ENCODE results near the gene PDE6H. TPM values are rescaled to one million over a fixed set of nuclear protein-coding genes. Genes with fewer than 3 reads are reported as not detected.

PDE6H gene
- polyA plus RNA-seq, 1 of the 3 experiments (the other 2 are of a cell fraction) = not detected

DNA sequence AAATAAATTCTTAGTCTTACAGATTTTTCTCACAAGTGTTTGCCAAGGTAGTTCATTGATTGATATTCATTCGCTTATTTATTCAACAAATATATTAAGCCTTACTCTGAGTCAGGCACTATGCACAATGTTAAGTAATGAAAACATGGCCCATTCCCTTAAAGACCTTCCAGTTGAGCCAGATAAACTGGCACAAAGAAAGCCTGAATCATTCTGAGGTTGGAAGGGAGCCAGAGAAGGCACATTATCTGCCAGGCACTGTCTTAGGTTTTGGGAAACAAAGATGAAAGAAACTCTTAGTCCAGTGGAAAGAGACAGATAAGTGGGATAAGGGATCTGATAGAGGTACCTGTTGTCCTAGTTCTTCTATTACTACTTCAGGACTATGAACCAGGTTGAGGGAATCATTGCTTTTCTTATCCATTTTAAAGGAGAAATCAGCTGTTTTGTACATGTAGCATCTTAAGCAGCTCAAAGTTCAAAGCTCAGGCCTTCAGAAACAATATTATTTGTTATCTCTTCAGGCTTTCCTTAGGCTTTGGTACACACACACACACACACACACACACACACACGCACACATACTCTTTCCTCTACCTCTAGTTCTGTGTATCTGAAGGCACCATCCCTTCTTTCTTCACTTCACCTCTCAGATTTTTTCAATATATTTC lies 27.0 kb downstream of the PDE6H start (continued):
- TF ChIP-seq, protein P1, sequence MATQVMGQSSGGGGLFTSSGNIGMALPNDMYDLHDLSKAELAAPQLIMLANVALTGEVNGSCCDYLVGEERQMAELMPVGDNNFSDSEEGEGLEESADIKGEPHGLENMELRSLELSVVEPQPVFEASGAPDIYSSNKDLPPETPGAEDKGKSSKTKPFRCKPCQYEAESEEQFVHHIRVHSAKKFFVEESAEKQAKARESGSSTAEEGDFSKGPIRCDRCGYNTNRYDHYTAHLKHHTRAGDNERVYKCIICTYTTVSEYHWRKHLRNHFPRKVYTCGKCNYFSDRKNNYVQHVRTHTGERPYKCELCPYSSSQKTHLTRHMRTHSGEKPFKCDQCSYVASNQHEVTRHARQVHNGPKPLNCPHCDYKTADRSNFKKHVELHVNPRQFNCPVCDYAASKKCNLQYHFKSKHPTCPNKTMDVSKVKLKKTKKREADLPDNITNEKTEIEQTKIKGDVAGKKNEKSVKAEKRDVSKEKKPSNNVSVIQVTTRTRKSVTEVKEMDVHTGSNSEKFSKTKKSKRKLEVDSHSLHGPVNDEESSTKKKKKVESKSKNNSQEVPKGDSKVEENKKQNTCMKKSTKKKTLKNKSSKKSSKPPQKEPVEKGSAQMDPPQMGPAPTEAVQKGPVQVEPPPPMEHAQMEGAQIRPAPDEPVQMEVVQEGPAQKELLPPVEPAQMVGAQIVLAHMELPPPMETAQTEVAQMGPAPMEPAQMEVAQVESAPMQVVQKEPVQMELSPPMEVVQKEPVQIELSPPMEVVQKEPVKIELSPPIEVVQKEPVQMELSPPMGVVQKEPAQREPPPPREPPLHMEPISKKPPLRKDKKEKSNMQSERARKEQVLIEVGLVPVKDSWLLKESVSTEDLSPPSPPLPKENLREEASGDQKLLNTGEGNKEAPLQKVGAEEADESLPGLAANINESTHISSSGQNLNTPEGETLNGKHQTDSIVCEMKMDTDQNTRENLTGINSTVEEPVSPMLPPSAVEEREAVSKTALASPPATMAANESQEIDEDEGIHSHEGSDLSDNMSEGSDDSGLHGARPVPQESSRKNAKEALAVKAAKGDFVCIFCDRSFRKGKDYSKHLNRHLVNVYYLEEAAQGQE (IDR thresholded peaks at IDR 0.05; ENCODE audit: low read depth, low read length) = no peak
- TF ChIP-seq RAD21 (IDR thresholded peaks at IDR 0.05; ENCODE audit: low read length) = no peak
- TF ChIP-seq, protein P2, sequence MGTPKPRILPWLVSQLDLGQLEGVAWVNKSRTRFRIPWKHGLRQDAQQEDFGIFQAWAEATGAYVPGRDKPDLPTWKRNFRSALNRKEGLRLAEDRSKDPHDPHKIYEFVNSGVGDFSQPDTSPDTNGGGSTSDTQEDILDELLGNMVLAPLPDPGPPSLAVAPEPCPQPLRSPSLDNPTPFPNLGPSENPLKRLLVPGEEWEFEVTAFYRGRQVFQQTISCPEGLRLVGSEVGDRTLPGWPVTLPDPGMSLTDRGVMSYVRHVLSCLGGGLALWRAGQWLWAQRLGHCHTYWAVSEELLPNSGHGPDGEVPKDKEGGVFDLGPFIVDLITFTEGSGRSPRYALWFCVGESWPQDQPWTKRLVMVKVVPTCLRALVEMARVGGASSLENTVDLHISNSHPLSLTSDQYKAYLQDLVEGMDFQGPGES (IDR thresholded peaks at IDR 0.05; ENCODE audit: low read depth, low read length) = no peak
- TF ChIP-seq FOXM1 (IDR thresholded peaks at IDR 0.05; ENCODE audit: low read depth) = no peak; the same call in 1 of the 2 replicates

DNA sequence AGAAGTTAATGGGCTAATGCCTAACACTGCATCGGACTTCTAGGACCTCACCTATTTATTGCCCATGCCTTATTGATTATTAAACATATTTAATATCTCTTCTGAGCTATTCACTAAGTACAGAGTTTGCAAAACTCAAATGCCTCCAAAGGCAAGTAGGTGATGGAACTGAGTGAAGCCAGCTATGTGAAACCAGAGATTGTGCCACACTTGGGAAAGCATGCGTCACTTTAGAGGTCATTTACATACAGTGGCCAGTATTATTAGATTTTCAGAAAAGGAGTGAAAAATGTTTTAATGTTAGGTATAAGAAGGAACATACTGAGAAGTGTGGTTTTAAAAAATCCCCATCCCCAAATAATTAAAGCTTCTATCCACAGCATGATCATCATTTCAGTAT lies 27.7 kb downstream of the PDE6H start:
- no peak overlapping the region for H3K4me3 ChIP-seq (ENCODE audit: low read depth in 2 of 2, low read length in 1 of 2)
- H3K79me2 ChIP-seq (ENCODE audit: insufficient read depth) = no peaks in the 10 kb centered on the region
- H3K27ac ChIP-seq (ENCODE audit: low read depth in 2 of 2, low read length in 1 of 2) = peak overlapping the region; percentile 84 to 94; a peak in 2 of 4 replicates
- no peak for DNase-seq
- peaks cover 0 to 22% of the 10 kb centered on the region in 2 experiments for H3K4me1 ChIP-seq (ENCODE audit: control insufficient read depth in 1 of 2, insufficient read depth in 2 of 2, low read depth in 1 of 2, low read length in 1 of 2)
- H2AFZ ChIP-seq (ENCODE audit: low read depth) = no peak overlapping the region
- H3K27me3 ChIP-seq (ENCODE audit: insufficient read depth) = 0 out of 2 replicates have a peak, but pooled peaks cover under 1% of the 10 kb centered on the region
- no peaks in the 10 kb centered on the region for H3K36me3 ChIP-seq (replicated peaks in 1 of 2; ENCODE audit: control insufficient read depth in 1 of 2, insufficient read depth in 2 of 2, low read length in 1 of 2)
- no peaks in the 10 kb centered on the region for H3K9me3 ChIP-seq
- CTCF ChIA-PET = interaction anchor here (0.6 to 1.1 kb wide), 3 partner anchors 75 to 762 kb away, joined by 3 to 5 read pairs (median 4); no protein-coding TSS in a partner anchor
- no peak for TF ChIP-seq FOSL2 (IDR thresholded peaks at IDR 0.05; ENCODE audit: borderline replicate concordance, low read depth)
- TF ChIP-seq ELF1 (IDR thresholded peaks at IDR 0.05) = no peak
- TF ChIP-seq, protein P3, sequence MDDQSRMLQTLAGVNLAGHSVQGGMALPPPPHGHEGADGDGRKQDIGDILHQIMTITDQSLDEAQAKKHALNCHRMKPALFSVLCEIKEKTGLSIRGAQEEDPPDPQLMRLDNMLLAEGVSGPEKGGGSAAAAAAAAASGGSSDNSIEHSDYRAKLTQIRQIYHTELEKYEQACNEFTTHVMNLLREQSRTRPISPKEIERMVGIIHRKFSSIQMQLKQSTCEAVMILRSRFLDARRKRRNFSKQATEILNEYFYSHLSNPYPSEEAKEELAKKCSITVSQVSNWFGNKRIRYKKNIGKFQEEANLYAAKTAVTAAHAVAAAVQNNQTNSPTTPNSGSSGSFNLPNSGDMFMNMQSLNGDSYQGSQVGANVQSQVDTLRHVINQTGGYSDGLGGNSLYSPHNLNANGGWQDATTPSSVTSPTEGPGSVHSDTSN (IDR thresholded peaks at IDR 0.05) = no peak
- TF ChIP-seq, protein P2 (IDR thresholded peaks at IDR 0.05; ENCODE audit: low read depth, low read length) = no peak
- no peak for TF ChIP-seq FOXM1 (IDR thresholded peaks at IDR 0.05; ENCODE audit: low read depth)
- no peak for TF ChIP-seq EZH2phosphoT487 (IDR thresholded peaks at IDR 0.05; ENCODE audit: borderline replicate concordance, low read depth)
- TF ChIP-seq EP300 (IDR thresholded peaks at IDR 0.05; ENCODE audit: borderline replicate concordance in 1 of 2, low read depth in 1 of 2, low read length in 1 of 2) = no peak
- TF ChIP-seq YY1 (IDR thresholded peaks at IDR 0.05; ENCODE audit: low read depth) = no peak
- TF ChIP-seq JUND (IDR thresholded peaks at IDR 0.05) = no peak
- TF ChIP-seq, protein P4, sequence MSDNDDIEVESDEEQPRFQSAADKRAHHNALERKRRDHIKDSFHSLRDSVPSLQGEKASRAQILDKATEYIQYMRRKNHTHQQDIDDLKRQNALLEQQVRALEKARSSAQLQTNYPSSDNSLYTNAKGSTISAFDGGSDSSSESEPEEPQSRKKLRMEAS (IDR thresholded peaks at IDR 0.05; ENCODE audit: low read depth) = no peak
- TF ChIP-seq RCOR1 (IDR thresholded peaks at IDR 0.05; ENCODE audit: low read length) = no peak
- POLR2A ChIA-PET = no interaction called here
- H3F3A ChIP-seq (replicated peaks; ENCODE audit: insufficient read depth) = peaks cover 25% of the 10 kb centered on the region
- H3K4me2 ChIP-seq = no peak overlapping the region
- H3K9ac ChIP-seq = no peak overlapping the region
- whole genome bisulfite sequencing (ENCODE audit: low lambda C conversion rate) = 58% methylated on average over 2 of the region's 2 CpGs
- no peaks in the 10 kb centered on the region for H3K9me2 ChIP-seq
- no peaks in the 10 kb centered on the region for H4K20me1 ChIP-seq (ENCODE audit: insufficient read depth)

Data from SK-N-SH (cell line).